OCI-LY1 (cell line): ENCODE measurements around the gene TNFRSF11A.

Experiments
- EZH2 ChIP-seq: fragments of 200-600 bp; sonication (generic), shearing (Covaris generic); IDR thresholded peaks from 2 replicates; pipeline ENCODE4 v1.8.0; 2017; ENCODE audit warnings: borderline replicate concordance, mixed run types, mild to moderate bottlenecking, antibody characterized with exemption, low read length, moderate library complexity, mixed read lengths
- TF ChIP-seq, protein P1 (sequence below): fragments of 200-600 bp; sonication (generic), shearing (Covaris generic); IDR thresholded peaks from 2 replicates; pipeline ENCODE4 v1.5.1; 2017; ENCODE audit warnings: mild to moderate bottlenecking, antibody characterized with exemption, low read length, moderate library complexity, mixed read lengths

DNA sequence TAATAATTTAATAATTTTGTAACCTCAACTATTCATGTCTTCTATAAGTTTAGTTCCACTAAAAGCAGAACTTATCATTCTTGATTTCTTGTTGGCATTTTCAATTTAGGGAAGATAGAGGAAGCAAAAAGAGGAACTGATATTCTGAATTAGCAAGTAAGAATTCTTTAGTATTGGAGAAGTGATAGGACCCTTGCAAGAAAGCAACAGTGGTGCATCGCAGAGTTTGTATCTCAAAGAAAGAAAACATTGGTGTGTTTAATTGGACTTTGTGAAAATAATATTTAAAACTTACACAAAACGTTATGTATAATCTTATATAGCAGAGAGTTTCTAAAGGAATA lies 36.5 kb upstream of the TNFRSF11A start:
- TF ChIP-seq, protein P1, sequence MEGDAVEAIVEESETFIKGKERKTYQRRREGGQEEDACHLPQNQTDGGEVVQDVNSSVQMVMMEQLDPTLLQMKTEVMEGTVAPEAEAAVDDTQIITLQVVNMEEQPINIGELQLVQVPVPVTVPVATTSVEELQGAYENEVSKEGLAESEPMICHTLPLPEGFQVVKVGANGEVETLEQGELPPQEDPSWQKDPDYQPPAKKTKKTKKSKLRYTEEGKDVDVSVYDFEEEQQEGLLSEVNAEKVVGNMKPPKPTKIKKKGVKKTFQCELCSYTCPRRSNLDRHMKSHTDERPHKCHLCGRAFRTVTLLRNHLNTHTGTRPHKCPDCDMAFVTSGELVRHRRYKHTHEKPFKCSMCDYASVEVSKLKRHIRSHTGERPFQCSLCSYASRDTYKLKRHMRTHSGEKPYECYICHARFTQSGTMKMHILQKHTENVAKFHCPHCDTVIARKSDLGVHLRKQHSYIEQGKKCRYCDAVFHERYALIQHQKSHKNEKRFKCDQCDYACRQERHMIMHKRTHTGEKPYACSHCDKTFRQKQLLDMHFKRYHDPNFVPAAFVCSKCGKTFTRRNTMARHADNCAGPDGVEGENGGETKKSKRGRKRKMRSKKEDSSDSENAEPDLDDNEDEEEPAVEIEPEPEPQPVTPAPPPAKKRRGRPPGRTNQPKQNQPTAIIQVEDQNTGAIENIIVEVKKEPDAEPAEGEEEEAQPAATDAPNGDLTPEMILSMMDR: no peak
- TF ChIP-seq EZH2: no peak
